IPS-15b (cell line): Measurements from ENCODE around the gene MED15.
"Not testable (repeated sequence)": the region's sequence is repeated elsewhere in the genome, so short reads cannot be mapped to it uniquely, and the experiment has no call there.

Source experiments
- H3K27me3 ChIP-seq: one replicate; pipeline ENCODE4 v1.6.1; 2013; ENCODE audit warnings: low read length; ENCODE audit not compliant: control insufficient read depth, insufficient read depth
- H3K36me3 ChIP-seq: one replicate; pipeline ENCODE4 v1.6.1; 2013; ENCODE audit warnings: low read length; ENCODE audit not compliant: control insufficient read depth, insufficient read depth
- H3K4me1 ChIP-seq: one replicate; pipeline ENCODE4 v1.6.1; 2013; ENCODE audit warnings: mild to moderate bottlenecking, low read length; ENCODE audit not compliant: control insufficient read depth, insufficient read depth
- H3K4me3 ChIP-seq: one replicate; pipeline ENCODE4 v1.5.1; 2013; ENCODE audit warnings: low read depth, low read length
- H3K9ac ChIP-seq: one replicate; pipeline ENCODE4 v1.6.1; 2013; ENCODE audit warnings: low read depth, mild to moderate bottlenecking, low read length
- H3K9me3 ChIP-seq: one replicate; pipeline ENCODE4 v1.6.1; 2013; ENCODE audit warnings: mild to moderate bottlenecking, low read length; ENCODE audit not compliant: control insufficient read depth, insufficient read depth

The MED15 gene

DNA sequence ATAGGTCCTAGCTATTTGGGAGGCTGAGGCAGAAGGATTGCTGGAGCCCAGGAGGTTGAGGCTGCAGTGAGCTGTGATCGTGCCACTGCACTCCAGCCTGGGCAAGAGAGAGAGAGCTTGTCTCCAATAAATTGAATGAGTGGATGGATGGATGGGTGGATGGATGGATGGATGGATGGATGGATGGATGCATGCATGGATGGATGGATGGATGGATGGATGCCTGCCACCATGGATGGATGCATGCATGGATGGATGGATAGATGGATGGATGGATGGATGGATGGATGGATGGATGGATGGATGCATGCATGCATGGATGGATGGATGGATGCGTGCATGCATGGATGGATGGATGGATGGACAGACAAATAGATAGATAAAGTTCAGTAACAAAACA is 36.9 kb upstream of the MED15 start:
- not testable (repeated sequence) for H3K27me3 ChIP-seq, H3K9me3 ChIP-seq, H3K36me3 ChIP-seq, H3K9ac ChIP-seq, H3K4me3 ChIP-seq, H3K4me1 ChIP-seq

DNA sequence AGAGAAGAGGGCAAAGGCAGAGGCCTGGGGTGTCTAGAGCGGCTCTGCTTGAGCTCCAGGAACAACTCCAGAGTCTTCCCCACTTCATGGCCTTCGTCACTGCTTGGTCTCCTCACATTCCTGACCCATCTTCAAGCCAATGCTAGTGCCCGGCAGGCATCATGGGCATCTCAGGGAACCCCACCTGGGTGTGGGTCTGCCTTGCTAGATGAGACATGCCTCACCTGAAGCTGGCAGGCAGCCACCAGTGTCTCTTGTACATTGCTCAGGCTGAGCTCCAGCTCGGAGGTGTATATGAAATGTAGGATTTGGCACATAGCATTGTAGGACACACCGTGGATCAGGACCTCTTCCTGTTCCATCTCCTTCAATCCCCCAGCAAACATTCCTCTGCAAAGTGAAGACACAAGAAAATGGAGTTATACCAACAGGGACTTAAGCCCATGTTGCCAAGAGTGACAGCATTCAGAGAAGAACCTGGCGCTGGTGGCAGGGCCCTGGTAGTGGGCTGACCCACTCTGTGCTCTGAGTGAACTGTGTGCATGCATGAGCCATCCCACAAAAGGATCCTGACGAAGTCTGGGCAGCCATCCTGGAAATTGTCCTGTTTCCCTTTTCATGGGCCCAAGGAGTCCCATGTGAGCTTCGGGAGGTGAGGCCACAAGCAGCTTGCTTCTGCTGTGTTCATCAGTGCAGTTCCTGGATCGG is 36.1 kb upstream of the MED15 start:
- Histone ChIP-seq H3K4me1 (no peaks in the 10 kb centered on the region), H3K4me3 (no peak overlapping the region), H3K27me3 (no peaks in the 10 kb centered on the region), H3K9me3 (no peaks in the 10 kb centered on the region), H3K36me3 (peaks cover 3% of the 10 kb centered on the region), H3K9ac (no peak overlapping the region)

- Histone ChIP-seq H3K36me3 (peaks cover 3% of the 10 kb centered on the region), H3K9me3 (no peaks in the 10 kb centered on the region), H3K27me3 (no peaks in the 10 kb centered on the region), H3K9ac (no peak overlapping the region), H3K4me3 (no peak overlapping the region), H3K4me1 (no peaks in the 10 kb centered on the region)
Observed at GRCh38 chr22:20472629-20473442, 34.6 kb upstream of the MED15 start.

DNA sequence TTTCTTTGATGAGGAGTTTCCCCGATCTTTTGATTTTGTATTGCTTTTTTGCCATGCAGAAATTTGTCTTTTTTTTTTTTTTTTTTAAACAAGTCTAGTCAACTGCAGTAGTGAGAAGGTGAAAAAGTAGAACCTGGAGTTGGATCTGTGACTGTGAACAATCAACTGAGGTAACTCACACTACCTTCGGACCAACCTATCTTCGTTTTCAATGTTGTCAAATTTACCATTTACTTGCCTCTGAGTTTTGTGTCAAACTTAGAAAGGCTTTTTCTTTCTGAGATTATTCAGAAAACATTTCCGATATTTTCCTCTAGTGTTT is 32.3 kb upstream of the MED15 start:
- Histone ChIP-seq H3K9me3 (no peaks in the 10 kb centered on the region), H3K9ac (no peak overlapping the region)

GRCh38 chr22:20475569-20475968 is 31.8 kb upstream of the MED15 start:
- not testable (repeated sequence) for H3K4me1 ChIP-seq, H3K27me3 ChIP-seq, H3K9me3 ChIP-seq, H3K9ac ChIP-seq, H3K36me3 ChIP-seq, H3K4me3 ChIP-seq

More for the DNA sequence above, 32.3 kb upstream of the MED15 start:
- H3K36me3 ChIP-seq: peaks cover 3% of the 10 kb centered on the region
- no peaks in the 10 kb centered on the region for H3K4me1 ChIP-seq
- no peak overlapping the region for H3K4me3 ChIP-seq
- H3K27me3 ChIP-seq: no peaks in the 10 kb centered on the region

- not testable (repeated sequence) for H3K36me3 ChIP-seq, H3K4me1 ChIP-seq, H3K27me3 ChIP-seq, H3K9me3 ChIP-seq, H3K4me3 ChIP-seq, H3K9ac ChIP-seq
Observed at GRCh38 chr22:20478059-20478458, 29.4 kb upstream of the MED15 start.

DNA sequence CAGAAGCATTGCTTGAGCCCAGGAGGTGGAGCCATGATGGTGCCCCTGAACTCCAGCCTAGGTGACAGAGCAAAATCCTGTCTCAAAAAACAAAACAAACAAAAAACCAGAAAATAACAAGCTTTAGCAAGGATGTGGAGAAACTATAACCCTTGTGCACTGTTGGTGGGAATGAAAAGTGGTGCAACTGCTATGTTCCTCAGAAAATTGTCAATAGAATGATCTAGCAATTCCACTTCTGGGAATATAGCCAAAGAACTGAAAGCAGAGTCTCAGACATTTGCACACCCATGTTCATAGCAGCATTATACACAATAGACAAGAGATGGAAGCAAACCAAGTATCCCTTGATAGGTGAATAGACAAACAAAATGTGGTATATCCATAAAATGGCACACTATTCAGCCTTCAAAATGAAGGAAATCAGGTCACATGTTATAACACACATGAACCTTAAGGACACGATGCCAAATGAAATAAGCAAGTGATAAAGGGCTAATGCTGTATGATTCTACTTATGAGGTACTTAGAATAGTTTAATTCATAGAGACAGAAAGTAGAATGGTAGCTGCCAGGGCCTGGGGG is 27.7 kb upstream of the MED15 start:
- no peaks in the 10 kb centered on the region for H3K36me3 ChIP-seq
- no peak overlapping the region for H3K9ac ChIP-seq
- no peaks in the 10 kb centered on the region for H3K27me3 ChIP-seq
- no peaks in the 10 kb centered on the region for H3K4me1 ChIP-seq
- no peak overlapping the region for H3K4me3 ChIP-seq
- no peaks in the 10 kb centered on the region for H3K9me3 ChIP-seq

DNA sequence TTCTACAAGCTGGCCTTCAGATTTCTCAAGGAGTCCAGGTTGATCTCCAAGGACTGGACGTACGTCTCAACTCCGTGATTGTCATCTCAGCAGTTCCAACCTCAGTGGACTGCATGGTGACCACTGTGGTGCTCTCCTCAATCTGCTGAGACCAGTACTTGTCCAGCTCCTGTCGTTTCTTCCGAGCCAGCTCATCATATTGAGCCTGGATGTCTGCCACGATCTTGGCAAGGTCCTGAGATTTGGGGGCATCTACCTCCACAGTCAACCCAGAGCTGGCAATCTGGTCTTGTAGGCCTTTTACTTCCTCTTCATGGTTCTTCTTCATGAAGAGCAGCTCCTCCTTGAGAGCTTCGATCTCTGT is 24.3 kb upstream of the MED15 start:
- H3K36me3 ChIP-seq, H3K27me3 ChIP-seq, H3K9ac ChIP-seq, H3K4me1 ChIP-seq, H3K4me3 ChIP-seq, H3K9me3 ChIP-seq: not testable (repeated sequence)

- Histone ChIP-seq H3K4me1 (no peaks in the 10 kb centered on the region), H3K9me3 (no peaks in the 10 kb centered on the region), H3K4me3 (no peak overlapping the region), H3K36me3 (no peaks in the 10 kb centered on the region), H3K9ac (no peak overlapping the region), H3K27me3 (no peaks in the 10 kb centered on the region)
Observed at GRCh38 chr22:20483771-20484170, 23.6 kb upstream of the MED15 start.

GRCh38 chr22:20484948-20485683 is 22.3 kb upstream of the MED15 start:
- Histone ChIP-seq H3K9ac (no peak overlapping the region), H3K9me3 (no peaks in the 10 kb centered on the region), H3K4me3 (no peak overlapping the region), H3K36me3 (no peaks in the 10 kb centered on the region), H3K4me1 (peaks cover 6% of the 10 kb centered on the region), H3K27me3 (no peaks in the 10 kb centered on the region)

DNA sequence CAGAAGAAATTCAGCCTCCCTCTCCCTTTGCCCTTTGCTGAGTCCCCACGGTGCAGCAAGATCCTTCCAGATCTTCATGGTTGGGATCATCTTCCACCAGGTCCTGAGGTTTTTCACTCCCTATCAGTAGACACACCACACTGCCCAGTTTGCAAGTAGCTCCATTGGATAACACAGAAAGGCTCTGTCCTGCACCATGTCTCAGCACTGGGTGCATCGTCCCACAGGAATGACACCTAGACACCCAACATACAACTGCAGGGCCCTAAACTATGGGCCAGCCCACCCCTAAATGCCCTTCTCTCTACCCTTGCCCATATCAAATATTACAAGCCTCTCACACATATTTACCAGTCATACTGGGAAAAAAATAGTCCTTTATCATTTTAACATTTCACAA is 21.2 kb upstream of the MED15 start:
- Histone ChIP-seq H3K4me3 (no peak overlapping the region), H3K27me3 (no peaks in the 10 kb centered on the region), H3K9ac (no peak overlapping the region), H3K4me1 (peaks cover 6% of the 10 kb centered on the region), H3K9me3 (no peaks in the 10 kb centered on the region), H3K36me3 (no peaks in the 10 kb centered on the region)
